ENCODE measurements around the gene SIRPA. TPM values are rescaled to one million over a fixed set of nuclear protein-coding genes. Genes with fewer than 3 reads are reported as not detected.

The SIRPA gene
- total RNA-seq, 1 experiment from 2014 or later: 6.0 TPM

GRCh38 chr20:1942486-1943274 is 47.5 kb downstream of the SIRPA start:
- Histone ChIP-seq H2BK12ac (ENCODE audit: insufficient read length, low read depth, low read length) (no peak overlapping the region), H4K20me1 (ENCODE audit: control insufficient read depth, insufficient read depth, insufficient read length) (no peaks in the 10 kb centered on the region), H3K14ac (ENCODE audit: insufficient read depth, low read length) (no peak overlapping the region), H2AFZ (ENCODE audit: low read length) (no peak overlapping the region), H3K18ac (ENCODE audit: insufficient read length, low read depth, low read length) (no peak overlapping the region), H3K4me1 (ENCODE audit: insufficient read depth, low read length) (no peaks in the 10 kb centered on the region), H4K91ac (ENCODE audit: insufficient read length, low read depth, low read length) (no peak overlapping the region), H3K27ac (ENCODE audit: insufficient read length, low read depth, low read length) (no peak overlapping the region), H4K5ac (ENCODE audit: insufficient read length, low read depth, low read length) (no peak overlapping the region), H3K27me3 (ENCODE audit: insufficient read depth, low read length) (no peaks in the 10 kb centered on the region; the same call in 1 of the 2 replicates), H3K79me2 (ENCODE audit: insufficient read depth, low read length) (no peaks in the 10 kb centered on the region), H2AK5ac (ENCODE audit: insufficient read length, low read length) (no peak overlapping the region), H3K23ac (ENCODE audit: insufficient read length, low read depth, low read length) (no peak overlapping the region), H3K56ac (ENCODE audit: insufficient read length, low read depth, low read length) (no peak overlapping the region), H4K8ac (replicated peaks; ENCODE audit: insufficient read length, low read depth, low read length) (no peak overlapping the region), H2BK15ac (ENCODE audit: low read depth, low read length) (no peak overlapping the region), H3K9ac (ENCODE audit: extremely low read depth, insufficient read length, low read length) (no peak overlapping the region), H2BK5ac (ENCODE audit: insufficient read length, low read length) (no peak overlapping the region), H3K4me2 (ENCODE audit: insufficient read depth, insufficient read length, low read length) (no peak overlapping the region), H3K79me1 (ENCODE audit: insufficient read depth, low read depth, low read length, poor library complexity, severe bottlenecking) (no peaks in the 10 kb centered on the region), H3K4ac (ENCODE audit: low read depth, low read length) (no peak overlapping the region), H3K23me2 (ENCODE audit: insufficient read length, low read depth, low read length, poor library complexity, severe bottlenecking) (peaks cover 8% of the 10 kb centered on the region), H3K9me3 (ENCODE audit: control insufficient read depth, low read depth, low read length) (no peaks in the 10 kb centered on the region), H2BK120ac (ENCODE audit: low read depth, low read length, poor library complexity, severe bottlenecking) (no peak overlapping the region), H3T11ph (ENCODE audit: low read length) (no peak overlapping the region), H2BK20ac (ENCODE audit: low read depth, low read length, poor library complexity, severe bottlenecking) (no peak overlapping the region)
- Mint-ChIP-seq H3K27me3 (ENCODE audit: low read depth) (peaks cover 49% of the 10 kb centered on the region), H3K4me3 (no peak overlapping the region), H3K9me3 (no peaks in the 10 kb centered on the region; a peak in 2 of 5 replicates), H3K27ac (no peak overlapping the region), H3K4me1 (peaks cover 13 to 25% of the 10 kb centered on the region in 2 experiments), H3K36me3 (ENCODE audit: insufficient read depth in 1 of 3, low read depth in 3 of 3) (peaks cover 0 to 8% (median 2%) of the 10 kb centered on the region in 3 experiments; a peak in 3 of 7 replicates)
- no CpG with 5 or more reads among the region's 13 CpGs for WGBS (ENCODE audit: extremely low coverage, insufficient read length, low lambda C conversion rate)
- DNase-seq: no peak
- TF ChIP-seq CTCF (conservative IDR thresholded peaks at IDR 0.05): no peak

Measured in H9 (cell line).